Stimulated activated CD4-positive, alpha-beta T cell treated with anti-CD3 and anti-CD28 coated beads, Interleukin-4, amount 100 ng/mL, for 4 hours (primary cell): ENCODE results near the gene CPSF2.
"Not testable (repeated sequence)": the region's sequence is repeated elsewhere in the genome, so short reads cannot be mapped to it uniquely, and the experiment has no call there.

ENCODE experiments used
- DNase-seq, 2 experiments: peaks; one replicate each; pipeline ENCODE4 v3.0.0-alpha.2; 2020

The CPSF2 gene

GRCh38 chr14:92160619-92161018 is 38.9 kb downstream of the CPSF2 start:
- DNase-seq = no peak

- DNase-seq = no peak
Measured at GRCh38 chr14:92161521-92161920, 39.8 kb downstream of the CPSF2 start.

GRCh38 chr14:92164958-92165357 is 43.2 kb downstream of the CPSF2 start:
- DNase-seq = no peak

- no peak for DNase-seq
Measured at GRCh38 chr14:92173668-92174067, 51.9 kb downstream of the CPSF2 start.

GRCh38 chr14:92175811-92176210 is 54.0 kb downstream of the CPSF2 start:
- DNase-seq = no peak

- DNase-seq = no peak
Measured at GRCh38 chr14:92176476-92176875, 54.7 kb downstream of the CPSF2 start.

- DNase-seq = not testable (repeated sequence)
Measured at GRCh38 chr14:92179178-92179577, 57.4 kb downstream of the CPSF2 start.

GRCh38 chr14:92185559-92185958 is 63.8 kb downstream of the CPSF2 start:
- no peak for DNase-seq

GRCh38 chr14:92187616-92188015 is 65.8 kb downstream of the CPSF2 start:
- not testable (repeated sequence) for DNase-seq

GRCh38 chr14:92190768-92191167 is 69.0 kb downstream of the CPSF2 start:
- DNase-seq = no peak

- DNase-seq = no peak
Measured at GRCh38 chr14:92198804-92199203, 77.0 kb downstream of the CPSF2 start.

- no peak for DNase-seq
Measured at GRCh38 chr14:92199763-92200162, 78.0 kb downstream of the CPSF2 start.

GRCh38 chr14:92203116-92203515 is 81.3 kb downstream of the CPSF2 start:
- no peak for DNase-seq

GRCh38 chr14:92204792-92205191 is 83.0 kb downstream of the CPSF2 start:
- no peak for DNase-seq

GRCh38 chr14:92207012-92207927 is 85.5 kb downstream of the CPSF2 start:
- DNase-seq = no peak

- no peak for DNase-seq
Measured at GRCh38 chr14:92207928-92208265, 86.1 kb downstream of the CPSF2 start.

GRCh38 chr14:92209141-92209540 is 87.4 kb downstream of the CPSF2 start:
- no peak for DNase-seq

GRCh38 chr14:92213125-92213524 is 91.4 kb downstream of the CPSF2 start:
- DNase-seq = not testable (repeated sequence)

GRCh38 chr14:92215579-92215978 is 93.8 kb downstream of the CPSF2 start:
- DNase-seq = no peak

- DNase-seq = no peak
Measured at GRCh38 chr14:92217936-92218335, 96.2 kb downstream of the CPSF2 start.
